HepG2 (cell line): ENCODE results near the gene GP9. TPM values are rescaled to one million over a fixed set of nuclear protein-coding genes. Genes with fewer than 3 reads are reported as not detected.

Experiments
- ATF7 ChIP-seq, 2 experiments: fragments of 450-650 bp in 1 of 2; sonication (generic) in 1 of 2; formaldehyde crosslinking in 1 of 2; IDR thresholded peaks; 2 replicates each; pipeline versions ENCODE4 v1.4.0 to v1.6.1; 2016 to 2020; ENCODE audit warnings: antibody characterized with exemption in 1 of 2, mild to moderate bottlenecking in 1 of 2, missing genetic modification reagents in 1 of 2
- CCDC6 ChIP-seq: sonication (generic); formaldehyde crosslinking; IDR thresholded peaks from 2 replicates; pipeline ENCODE4 v1.8.1; 2022; ENCODE audit warnings: mild to moderate bottlenecking, missing genetic modification reagents, moderate library complexity
- CTCF ChIP-seq: sonication (generic); formaldehyde crosslinking; IDR thresholded peaks from 2 replicates; pipeline ENCODE4 v1.5.0; 2020; ENCODE audit warnings: mild to moderate bottlenecking, missing genetic modification reagents, moderate library complexity
- FOSL2 ChIP-seq: sonication (generic); formaldehyde crosslinking; IDR thresholded peaks from 2 replicates; pipeline ENCODE4 v1.4.0; 2020; ENCODE audit warnings: missing genetic modification reagents
- HNF4G ChIP-seq, 2 experiments: sonication (generic) in 1 of 2; formaldehyde crosslinking in 1 of 2; IDR thresholded peaks; 2 replicates each; pipeline versions ENCODE4 v1.4.0 to v1.6.1; 2011 to 2020; ENCODE audit warnings: borderline replicate concordance in 2 of 2, low read depth in 2 of 2, mild to moderate bottlenecking in 2 of 2, low read length in 1 of 2, missing genetic modification reagents in 1 of 2, moderate library complexity in 1 of 2
- MAF1 ChIP-seq: sonication (generic); formaldehyde crosslinking; IDR thresholded peaks from 2 replicates; pipeline ENCODE4 v1.5.0; 2020; ENCODE audit warnings: missing genetic modification reagents, borderline replicate concordance
- NFIB ChIP-seq: sonication (generic); formaldehyde crosslinking; IDR thresholded peaks from 2 replicates; pipeline ENCODE4 v1.9.0; 2021; ENCODE audit warnings: missing genetic modification reagents, mild to moderate bottlenecking, borderline replicate concordance
- NRL ChIP-seq: sonication (generic); formaldehyde crosslinking; IDR thresholded peaks from 2 replicates; pipeline ENCODE4 v1.5.0; 2020; ENCODE audit warnings: missing genetic modification reagents, mild to moderate bottlenecking, moderate library complexity, borderline replicate concordance
- PCBP2 ChIP-seq: fragments of 200-400 bp; formaldehyde crosslinking; optimal IDR thresholded peaks from 2 replicates; pipeline ENCODE3; 2018; ENCODE audit warnings: low read length, low read depth; ENCODE audit not compliant: poor library complexity, severe bottlenecking
- TEAD3 ChIP-seq: optimal IDR thresholded peaks from 2 replicates; pipeline ENCODE3; 2016; ENCODE audit warnings: borderline replicate concordance
- ZNF557 ChIP-seq: sonication (generic); formaldehyde crosslinking; IDR thresholded peaks from 2 replicates; pipeline ENCODE4 v1.4.0; 2020; ENCODE audit warnings: missing genetic modification reagents
- ZNF576 ChIP-seq: sonication (generic); formaldehyde crosslinking; IDR thresholded peaks from 2 replicates; pipeline ENCODE4 v1.4.0; 2020; ENCODE audit warnings: mild to moderate bottlenecking, missing genetic modification reagents
- ZSCAN20 ChIP-seq: sonication (generic); formaldehyde crosslinking; IDR thresholded peaks from 2 replicates; pipeline ENCODE4 v1.4.0; 2020; ENCODE audit warnings: missing genetic modification reagents, mild to moderate bottlenecking, borderline replicate concordance
- polyA plus RNA-seq, 8 experiments: library from polyadenylated mRNA; depleted of rRNA in 3 of 8; stranded (reverse) in 7 of 8; unstranded in 1 of 8; fragments of >200 nt; fragmentation: Illumina TruSeq in 4 of 8; extraction: Trizol in 4 of 8; gene quantifications; 2 replicates each; pipeline versions ENCODE4 v1.2.1 to v1.2.3, GENCODE V29; 2011 to 2016; ENCODE audit warnings: low read depth in 4 of 8, missing spikeins in 1 of 8, mixed read lengths in 1 of 8; ENCODE audit not compliant: insufficient read depth in 1 of 8
- total RNA-seq, 5 experiments: library from RNA; depleted of rRNA; stranded (reverse); fragments of >200 nt; fragmentation: Illumina TruSeq; extraction: Trizol; gene quantifications; 2 replicates each; pipeline ENCODE4 v1.2.3, GENCODE V29; 2016; ENCODE audit warnings: low read depth in 1 of 5
- TF ChIP-seq, protein P1 (sequence below): sonication (generic); formaldehyde crosslinking; IDR thresholded peaks from 2 replicates; pipeline ENCODE4 v1.4.0; 2020; ENCODE audit warnings: mild to moderate bottlenecking, missing genetic modification reagents
- TF ChIP-seq, protein P2 (sequence below): sonication (generic); formaldehyde crosslinking; IDR thresholded peaks from 2 replicates; pipeline ENCODE4 v1.4.0; 2020; ENCODE audit warnings: mild to moderate bottlenecking, missing genetic modification reagents
- TF ChIP-seq, protein P3 (sequence below), 2 experiments: sonication (generic) in 1 of 2; formaldehyde crosslinking in 1 of 2; IDR thresholded peaks; 2 replicates each; pipeline versions ENCODE4 v1.4.0 to v1.6.1; 2018 to 2020; ENCODE audit warnings: missing genetic modification reagents in 2 of 2, borderline replicate concordance in 1 of 2, low read depth in 1 of 2, mild to moderate bottlenecking in 1 of 2, missing biosample characterization in 1 of 2
- TF ChIP-seq, protein P4 (sequence below): sonication (generic); formaldehyde crosslinking; conservative IDR thresholded peaks from 2 replicates; pipeline ENCODE4 v1.4.0; 2020; ENCODE audit warnings: mild to moderate bottlenecking, missing genetic modification reagents, moderate library complexity

GP9 gene
- total and polyA plus RNA-seq, 2 of the 13 experiments (the other 11 are each of a cell fraction or from before 2014, with no cell fraction given) = not detected

- TF ChIP-seq, protein P1, sequence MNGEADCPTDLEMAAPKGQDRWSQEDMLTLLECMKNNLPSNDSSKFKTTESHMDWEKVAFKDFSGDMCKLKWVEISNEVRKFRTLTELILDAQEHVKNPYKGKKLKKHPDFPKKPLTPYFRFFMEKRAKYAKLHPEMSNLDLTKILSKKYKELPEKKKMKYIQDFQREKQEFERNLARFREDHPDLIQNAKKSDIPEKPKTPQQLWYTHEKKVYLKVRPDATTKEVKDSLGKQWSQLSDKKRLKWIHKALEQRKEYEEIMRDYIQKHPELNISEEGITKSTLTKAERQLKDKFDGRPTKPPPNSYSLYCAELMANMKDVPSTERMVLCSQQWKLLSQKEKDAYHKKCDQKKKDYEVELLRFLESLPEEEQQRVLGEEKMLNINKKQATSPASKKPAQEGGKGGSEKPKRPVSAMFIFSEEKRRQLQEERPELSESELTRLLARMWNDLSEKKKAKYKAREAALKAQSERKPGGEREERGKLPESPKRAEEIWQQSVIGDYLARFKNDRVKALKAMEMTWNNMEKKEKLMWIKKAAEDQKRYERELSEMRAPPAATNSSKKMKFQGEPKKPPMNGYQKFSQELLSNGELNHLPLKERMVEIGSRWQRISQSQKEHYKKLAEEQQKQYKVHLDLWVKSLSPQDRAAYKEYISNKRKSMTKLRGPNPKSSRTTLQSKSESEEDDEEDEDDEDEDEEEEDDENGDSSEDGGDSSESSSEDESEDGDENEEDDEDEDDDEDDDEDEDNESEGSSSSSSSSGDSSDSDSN (CRISPR knock-in tag) = no peak
- TF ChIP-seq, protein P2, sequence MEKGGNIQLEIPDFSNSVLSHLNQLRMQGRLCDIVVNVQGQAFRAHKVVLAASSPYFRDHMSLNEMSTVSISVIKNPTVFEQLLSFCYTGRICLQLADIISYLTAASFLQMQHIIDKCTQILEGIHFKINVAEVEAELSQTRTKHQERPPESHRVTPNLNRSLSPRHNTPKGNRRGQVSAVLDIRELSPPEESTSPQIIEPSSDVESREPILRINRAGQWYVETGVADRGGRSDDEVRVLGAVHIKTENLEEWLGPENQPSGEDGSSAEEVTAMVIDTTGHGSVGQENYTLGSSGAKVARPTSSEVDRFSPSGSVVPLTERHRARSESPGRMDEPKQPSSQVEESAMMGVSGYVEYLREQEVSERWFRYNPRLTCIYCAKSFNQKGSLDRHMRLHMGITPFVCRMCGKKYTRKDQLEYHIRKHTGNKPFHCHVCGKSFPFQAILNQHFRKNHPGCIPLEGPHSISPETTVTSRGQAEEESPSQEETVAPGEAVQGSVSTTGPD (CRISPR knock-in tag) = no peak
- TF ChIP-seq ZSCAN20 (CRISPR knock-in tag) (no peak), NFIB (CRISPR knock-in tag) (no peak), NRL (no peak), TEAD3 (peak; percentile 65), ZNF557 (CRISPR knock-in tag) (no peak), ZNF576 (CRISPR knock-in tag) (no peak), CTCF (CRISPR knock-in tag) (peak; percentile 25; the same call in 1 of the 2 replicates), MAF1 (CRISPR knock-in tag) (no peak), PCBP2 (no peak), HNF4G (IDR thresholded peaks at IDR 0.05; ENCODE audit: borderline replicate concordance, low read depth, low read length) (peak; percentile 41; the same call in 1 of the 2 replicates), HNF4G (CRISPR knock-in tag; IDR thresholded peaks at IDR 0.05; ENCODE audit: borderline replicate concordance, low read depth) (no peak), CCDC6 (no peak), FOSL2 (CRISPR knock-in tag) (peak; percentile 65), ATF7 (IDR thresholded peaks at IDR 0.05) (no peak), ATF7 (CRISPR knock-in tag; IDR thresholded peaks at IDR 0.05) (no peak)
- TF ChIP-seq, protein P3, sequence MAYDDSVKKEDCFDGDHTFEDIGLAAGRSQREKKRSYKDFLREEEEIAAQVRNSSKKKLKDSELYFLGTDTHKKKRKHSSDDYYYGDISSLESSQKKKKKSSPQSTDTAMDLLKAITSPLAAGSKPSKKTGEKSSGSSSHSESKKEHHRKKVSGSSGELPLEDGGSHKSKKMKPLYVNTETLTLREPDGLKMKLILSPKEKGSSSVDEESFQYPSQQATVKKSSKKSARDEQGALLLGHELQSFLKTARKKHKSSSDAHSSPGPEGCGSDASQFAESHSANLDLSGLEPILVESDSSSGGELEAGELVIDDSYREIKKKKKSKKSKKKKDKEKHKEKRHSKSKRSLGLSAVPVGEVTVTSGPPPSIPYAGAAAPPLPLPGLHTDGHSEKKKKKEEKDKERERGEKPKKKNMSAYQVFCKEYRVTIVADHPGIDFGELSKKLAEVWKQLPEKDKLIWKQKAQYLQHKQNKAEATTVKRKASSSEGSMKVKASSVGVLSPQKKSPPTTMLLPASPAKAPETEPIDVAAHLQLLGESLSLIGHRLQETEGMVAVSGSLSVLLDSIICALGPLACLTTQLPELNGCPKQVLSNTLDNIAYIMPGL (CRISPR knock-in tag; IDR thresholded peaks at IDR 0.05; ENCODE audit: borderline replicate concordance in 1 of 2, low read depth in 1 of 2) = no peak
- TF ChIP-seq, protein P4, sequence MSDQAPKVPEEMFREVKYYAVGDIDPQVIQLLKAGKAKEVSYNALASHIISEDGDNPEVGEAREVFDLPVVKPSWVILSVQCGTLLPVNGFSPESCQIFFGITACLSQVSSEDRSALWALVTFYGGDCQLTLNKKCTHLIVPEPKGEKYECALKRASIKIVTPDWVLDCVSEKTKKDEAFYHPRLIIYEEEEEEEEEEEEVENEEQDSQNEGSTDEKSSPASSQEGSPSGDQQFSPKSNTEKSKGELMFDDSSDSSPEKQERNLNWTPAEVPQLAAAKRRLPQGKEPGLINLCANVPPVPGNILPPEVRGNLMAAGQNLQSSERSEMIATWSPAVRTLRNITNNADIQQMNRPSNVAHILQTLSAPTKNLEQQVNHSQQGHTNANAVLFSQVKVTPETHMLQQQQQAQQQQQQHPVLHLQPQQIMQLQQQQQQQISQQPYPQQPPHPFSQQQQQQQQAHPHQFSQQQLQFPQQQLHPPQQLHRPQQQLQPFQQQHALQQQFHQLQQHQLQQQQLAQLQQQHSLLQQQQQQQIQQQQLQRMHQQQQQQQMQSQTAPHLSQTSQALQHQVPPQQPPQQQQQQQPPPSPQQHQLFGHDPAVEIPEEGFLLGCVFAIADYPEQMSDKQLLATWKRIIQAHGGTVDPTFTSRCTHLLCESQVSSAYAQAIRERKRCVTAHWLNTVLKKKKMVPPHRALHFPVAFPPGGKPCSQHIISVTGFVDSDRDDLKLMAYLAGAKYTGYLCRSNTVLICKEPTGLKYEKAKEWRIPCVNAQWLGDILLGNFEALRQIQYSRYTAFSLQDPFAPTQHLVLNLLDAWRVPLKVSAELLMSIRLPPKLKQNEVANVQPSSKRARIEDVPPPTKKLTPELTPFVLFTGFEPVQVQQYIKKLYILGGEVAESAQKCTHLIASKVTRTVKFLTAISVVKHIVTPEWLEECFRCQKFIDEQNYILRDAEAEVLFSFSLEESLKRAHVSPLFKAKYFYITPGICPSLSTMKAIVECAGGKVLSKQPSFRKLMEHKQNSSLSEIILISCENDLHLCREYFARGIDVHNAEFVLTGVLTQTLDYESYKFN (CRISPR knock-in tag) = peak; percentile 39; the same call in 1 of the 2 replicates
Measured at GRCh38 chr3:129077222-129077621, 16.6 kb downstream of the GP9 start (continued).
